HG02759 (cell line): ENCODE measurements around the gene DMRTC2.

Experiments used
- ATAC-seq: cut with Tn5 transposase; IDR thresholded peaks from one replicate; pipeline ENCODE4 v1.9.1; 2021; ENCODE audit warnings: mild to moderate bottlenecking, moderate library complexity; ENCODE audit not compliant: unreplicated experiment

The DMRTC2 gene

DNA sequence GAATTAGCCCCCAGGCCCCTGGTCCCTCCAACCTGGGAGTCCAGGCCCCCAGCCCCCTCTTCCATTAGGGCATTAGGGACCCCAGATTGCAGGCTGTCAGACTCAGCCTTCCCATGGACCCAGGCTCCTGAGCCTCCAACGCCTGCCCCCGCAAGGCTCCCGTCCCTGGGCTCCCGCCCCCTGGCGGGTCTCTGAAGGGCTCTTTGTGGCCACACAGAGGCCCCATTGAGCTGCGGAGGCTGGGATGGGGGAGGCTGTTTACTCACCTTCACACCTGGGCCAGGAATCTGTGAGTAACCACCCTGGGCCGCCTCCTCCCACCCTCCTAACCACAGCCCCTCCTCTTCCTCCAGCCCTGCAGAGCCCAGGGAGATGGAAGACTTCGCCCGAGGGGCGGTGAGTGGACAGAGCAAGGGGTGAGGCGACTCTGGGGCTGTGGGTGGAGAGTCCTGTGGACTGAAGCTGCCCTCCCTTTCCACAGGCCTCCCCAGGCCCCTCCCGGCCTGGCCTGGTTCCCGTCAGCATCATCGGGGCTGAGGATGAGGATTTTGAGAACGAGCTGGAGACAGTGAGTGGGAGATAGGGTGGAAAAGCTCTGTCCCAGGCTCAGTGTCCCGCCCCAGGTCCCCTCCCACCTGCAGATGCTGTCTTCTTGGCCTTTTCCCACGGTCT, 43.0 kb downstream of the DMRTC2 start:
- ATAC-seq, result no peak

DNA sequence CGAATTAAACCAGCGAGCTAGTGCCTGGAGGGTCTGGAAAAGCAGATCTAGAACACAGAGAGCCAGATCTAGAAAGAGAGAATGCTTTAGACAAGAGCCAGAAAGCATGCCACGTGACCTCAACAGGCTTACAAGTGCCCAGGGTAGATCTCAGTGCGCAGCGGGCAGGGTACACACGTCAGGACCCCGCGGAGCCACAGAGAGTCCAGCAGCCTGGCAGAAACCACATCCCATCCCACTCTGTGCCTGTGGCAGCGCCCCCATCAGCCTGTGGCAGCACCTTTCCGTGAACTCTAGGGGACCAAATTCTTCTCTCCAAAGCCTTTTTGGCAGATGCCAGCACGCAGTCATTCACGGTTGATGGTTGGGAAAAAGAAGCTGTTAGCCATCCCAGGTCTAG, 44.1 kb downstream of the DMRTC2 start:
- ATAC-seq, result no peak

DNA sequence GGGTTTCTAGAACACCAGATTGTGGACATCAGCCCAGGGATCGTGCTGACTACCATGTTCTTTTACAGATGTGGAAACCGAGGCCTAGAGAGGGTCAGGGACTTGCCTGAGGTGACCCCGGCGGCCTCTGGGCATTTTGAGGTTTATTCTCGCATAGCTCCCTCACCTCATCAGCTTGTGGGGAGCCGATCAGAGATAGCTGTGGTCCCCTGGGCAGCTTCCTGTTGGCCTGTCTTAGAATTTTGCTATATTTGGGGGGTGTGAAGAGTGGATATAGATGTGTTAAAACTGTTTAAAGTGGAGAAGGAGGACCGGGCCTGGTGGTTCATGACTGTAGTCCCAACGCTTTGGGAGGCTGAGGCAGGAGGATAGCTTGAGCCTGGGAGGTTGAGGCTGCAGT, 45.1 kb downstream of the DMRTC2 start:
- no peak for ATAC-seq

DNA sequence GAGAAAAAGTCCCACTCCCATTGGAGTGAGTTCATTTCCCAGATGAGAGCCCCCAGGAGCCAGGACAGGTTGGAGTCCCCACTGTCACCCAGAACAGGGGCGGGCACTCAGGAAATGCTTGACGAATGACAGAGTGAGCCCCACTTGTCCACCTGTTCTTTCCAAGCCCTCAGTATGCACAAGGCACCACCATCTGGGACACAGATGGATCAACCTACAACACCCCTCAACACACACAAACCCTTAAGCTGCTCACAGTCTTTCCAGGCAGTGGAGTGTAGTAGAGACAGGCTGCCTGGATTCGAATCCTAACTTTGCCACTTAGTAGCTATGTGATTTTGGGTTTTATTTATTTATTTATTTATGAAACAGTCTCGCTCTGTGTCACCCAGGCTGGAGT, 46.1 kb downstream of the DMRTC2 start:
- ATAC-seq, result no peak

GRCh38 chr19:41892173-41892902, 47.5 kb downstream of the DMRTC2 start:
- no peak for ATAC-seq

- no peak for ATAC-seq
These were observed 49.1 kb downstream of the DMRTC2 start for GRCh38 chr19:41893899-41894298.

DNA sequence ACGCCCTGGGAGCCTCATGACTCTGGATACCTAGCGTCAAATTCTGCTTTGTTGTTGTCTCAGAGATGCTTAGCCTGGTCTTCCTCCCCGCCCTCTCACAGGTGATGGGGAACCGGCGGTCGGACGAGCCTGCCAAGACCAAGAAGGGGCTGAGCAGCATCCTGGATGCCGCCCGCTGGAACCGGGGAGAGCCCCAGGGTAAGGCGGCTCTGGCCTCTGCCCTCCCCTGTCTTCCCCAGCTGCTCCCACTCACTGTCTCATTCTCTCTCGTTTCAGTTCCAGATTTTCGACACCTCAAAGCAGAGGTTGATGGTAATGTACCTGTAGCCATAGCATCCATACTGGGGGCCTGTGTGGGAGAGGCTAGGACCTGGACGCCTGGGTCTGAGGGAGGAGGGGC, 49.5 kb downstream of the DMRTC2 start:
- ATAC-seq, result no peak

DNA sequence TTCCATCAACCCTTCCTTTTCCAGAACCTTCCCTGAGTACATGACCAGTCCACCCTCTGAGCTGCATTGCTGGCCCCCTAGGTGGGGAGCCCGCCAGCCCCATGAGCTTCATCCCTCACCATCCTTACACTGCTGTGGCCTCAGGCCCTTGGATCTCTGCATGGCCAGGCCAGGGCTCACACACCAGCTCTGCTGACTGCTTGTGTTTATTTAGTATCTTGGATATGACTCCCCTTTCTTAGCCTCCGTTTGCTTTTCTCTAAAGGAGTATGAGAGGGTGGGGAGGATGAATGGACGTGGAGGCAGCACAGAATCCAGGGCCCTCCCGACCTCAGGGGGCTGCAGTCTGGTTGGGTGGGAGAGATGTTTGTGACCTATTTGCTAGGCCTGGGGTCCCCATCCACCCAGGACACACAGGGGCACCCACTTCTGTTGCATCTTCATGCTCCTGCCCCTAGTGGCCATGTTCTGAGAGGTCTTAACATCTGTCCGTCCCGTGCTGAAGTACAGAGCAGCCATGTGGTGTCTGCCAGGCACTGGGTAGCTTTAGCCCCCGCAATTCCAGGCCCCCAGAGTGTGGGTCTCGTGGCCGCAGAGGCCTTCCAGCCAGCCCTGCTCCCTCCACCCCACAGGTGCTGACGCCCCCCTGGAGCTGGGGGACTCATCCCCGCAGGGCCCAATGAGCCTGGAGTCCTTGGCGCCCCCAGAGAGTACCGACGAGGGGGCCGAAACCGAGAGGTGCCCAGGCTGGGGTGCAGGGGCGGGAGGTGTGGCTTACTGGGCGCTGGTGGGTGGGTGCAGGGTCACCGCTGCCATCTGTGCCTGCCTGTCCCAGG, 51.1 kb downstream of the DMRTC2 start:
- no peak for ATAC-seq

- no peak for ATAC-seq
These were observed 51.7 kb downstream of the DMRTC2 start for GRCh38 chr19:41896581-41896942.

- ATAC-seq, result no peak
These were observed 52.3 kb downstream of the DMRTC2 start for GRCh38 chr19:41897181-41897580.

DNA sequence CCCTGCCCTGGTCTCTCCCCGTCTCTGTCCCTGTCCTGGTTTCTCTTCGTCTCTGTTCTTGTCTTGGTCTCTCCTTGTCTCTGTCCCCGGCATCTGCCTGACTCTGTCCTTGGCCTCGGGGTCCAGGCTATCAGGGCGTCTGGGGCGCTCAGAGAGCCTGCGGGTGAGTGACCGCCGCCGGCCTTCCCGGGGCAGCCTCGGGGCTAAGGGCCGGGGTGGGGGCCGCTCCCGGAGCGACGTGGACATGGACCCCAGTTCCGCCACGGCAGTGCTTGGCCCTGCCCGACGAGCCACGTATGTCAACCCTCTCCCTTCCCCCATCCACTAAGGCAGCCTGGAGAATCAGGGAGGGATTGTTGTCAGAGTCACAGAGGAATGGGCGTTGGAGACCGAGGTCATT, 53.0 kb downstream of the DMRTC2 start:
- ATAC-seq, result no peak

GRCh38 chr19:41898235-41898634, 53.4 kb downstream of the DMRTC2 start:
- ATAC-seq, result no peak
